K562 (cell line): ENCODE measurements around the gene PTPRG. TPM values are rescaled to one million over a fixed set of nuclear protein-coding genes. Genes with fewer than 3 reads are reported as not detected.

ENCODE experiments used
- ATAC-seq: fragments of 200-7000 bp; cut with Tn5 transposase; 3 replicates; pipeline ENCODE4 v1.9.1; 2020; ENCODE audit warnings: moderate library complexity
- BruUV-seq: library from RNA; stranded (reverse); fragments of 400-500 nt; replicated peaks from 2 replicates; lab custom pipeline; 2021; lab: Mats Ljungman, UMichigan
- CTCF ChIA-PET: fragments of 300-600 bp; formaldehyde crosslinking; extraction: SDS; loops from one replicate; lab custom pipeline; 2021; ENCODE audit warnings: low intra/inter-chr PET ratio; lab: Yijun Ruan, JAX
- POLR2A ChIA-PET: fragments of 300-600, 350-650 bp; sonication (Branson Sonifier 250); formaldehyde crosslinking; extraction: SDS; loops from one replicate; lab custom pipeline; 2021; ENCODE audit warnings: antibody characterized with exemption, inconsistent platforms; lab: Yijun Ruan, JAX
- DNase-seq, 4 experiments: peaks; one replicate each; pipeline versions ENCODE4 v3.0.0 to v3.0.0-alpha.2; 2011 to 2018; ENCODE audit warnings: low spot score in 3 of 4, mixed read lengths in 3 of 4; ENCODE audit errors: extremely low read depth in 1 of 4
- FAIRE-seq: peaks from 2 replicates; lab custom pipeline; 2011; peaks lifted over from hg19 to GRCh38; lab: Jason Lieb, UNC
- H2AFZ ChIP-seq: 2 replicates; pipeline ENCODE4 v1.6.0; 2011; ENCODE audit warnings: low read depth, low read length, control low read depth, inconsistent platforms
- H3K27ac ChIP-seq: fragments of 200-600 bp; 3 replicates; pipeline ENCODE4 v1.8.0; 2011; ENCODE audit warnings: low read depth, mild to moderate bottlenecking, control low read depth, inconsistent platforms, low read length, moderate library complexity, mixed read lengths; ENCODE audit errors: extremely low read depth
- H3K27me3 ChIP-seq, 2 experiments: fragments of 300-600 bp in 1 of 2; 2 replicates in 1 of 2; 3 replicates in 1 of 2; pipeline versions ENCODE4 v1.6.0 to v1.8.0; 2011; ENCODE audit warnings: inconsistent platforms in 2 of 2, low read length in 2 of 2, mild to moderate bottlenecking in 1 of 2, mixed read lengths in 1 of 2, moderate library complexity in 1 of 2; ENCODE audit not compliant: control insufficient read depth in 2 of 2, insufficient read depth in 2 of 2
- H3K36me3 ChIP-seq: fragments of 300-600 bp; 3 replicates; pipeline ENCODE4 v1.8.0; 2011; ENCODE audit warnings: mild to moderate bottlenecking, low read length, inconsistent platforms; ENCODE audit not compliant: control insufficient read depth, insufficient read depth
- H3K4me1 ChIP-seq, 2 experiments: fragments of 200-600 bp in 1 of 2; replicated peaks in 1 of 2; 2 replicates in 1 of 2; 3 replicates in 1 of 2; pipeline versions ENCODE4 v1.5.1 to v1.8.0; 2011; ENCODE audit warnings: inconsistent platforms in 2 of 2, low read length in 2 of 2, mild to moderate bottlenecking in 1 of 2, mixed read lengths in 1 of 2, moderate library complexity in 1 of 2; ENCODE audit not compliant: control insufficient read depth in 2 of 2, insufficient read depth in 2 of 2
- H3K4me2 ChIP-seq: 2 replicates; pipeline ENCODE4 v1.6.1; 2011; ENCODE audit warnings: low read length, control low read depth, inconsistent platforms, mixed read lengths; ENCODE audit not compliant: insufficient read depth
- H3K4me3 ChIP-seq: fragments of 200-600 bp; sonication (generic), shearing (Covaris generic); 2 replicates; pipeline ENCODE4 v1.5.1; 2016; ENCODE audit warnings: control low read depth, inconsistent platforms
- H3K79me2 ChIP-seq: fragments of 200-600 bp; 3 replicates; pipeline ENCODE4 v1.8.0; 2011; ENCODE audit warnings: low read length, inconsistent platforms; ENCODE audit not compliant: control insufficient read depth, insufficient read depth
- H3K9ac ChIP-seq, 2 experiments: 2 replicates each; pipeline versions ENCODE4 v1.6.0 to v1.6.1; 2011; ENCODE audit warnings: low read depth in 2 of 2, low read length in 2 of 2, control low read depth in 1 of 2, inconsistent platforms in 1 of 2, mild to moderate bottlenecking in 1 of 2, mixed read lengths in 1 of 2; ENCODE audit not compliant: insufficient read depth in 1 of 2
- H3K9me1 ChIP-seq: one replicate; pipeline ENCODE4 v1.6.0; 2011; ENCODE audit warnings: inconsistent platforms, mild to moderate bottlenecking, low read length, moderate library complexity; ENCODE audit not compliant: control insufficient read depth, insufficient read depth
- H3K9me3 ChIP-seq: replicated peaks from 2 replicates; pipeline ENCODE4 v1.5.1; 2011; ENCODE audit warnings: low read depth, low read length, inconsistent platforms; ENCODE audit not compliant: control insufficient read depth, insufficient read depth
- H4K20me1 ChIP-seq: replicated peaks from 2 replicates; pipeline ENCODE4 v1.6.1; 2011; ENCODE audit warnings: low read length, inconsistent platforms, mixed read lengths; ENCODE audit not compliant: control insufficient read depth, insufficient read depth
- VEZF1 ChIP-seq: fragments of 200-800 bp; sonication (Bioruptor generic); IDR thresholded peaks from 2 replicates; pipeline ENCODE4 v1.6.1; 2017; ENCODE audit warnings: missing genetic modification characterization, missing compliant biosample characterization
- ZBTB11 ChIP-seq, 3 experiments: fragments of 200-800 bp in 1 of 3; fragments of 250-450 bp in 1 of 3; fragments of 450-650 bp in 1 of 3; sonication (Bioruptor Pico) in 1 of 3; sonication (Bioruptor generic) in 1 of 3; formaldehyde crosslinking in 1 of 3; IDR thresholded peaks; 2 replicates each; pipeline versions ENCODE4 v1.6.1 to v1.8.0; 2016 to 2022; ENCODE audit warnings: mild to moderate bottlenecking in 2 of 3, missing genetic modification characterization in 2 of 3, missing compliant biosample characterization in 1 of 3, moderate library complexity in 1 of 3
- WGBS: fragments of 100-300 bp; shearing (Covaris generic); methylation state at CpG from one replicate; pipeline ENCODE4 v1.1.6; 2016; ENCODE audit warnings: low coverage, mixed read lengths; ENCODE audit not compliant: insufficient coverage; ENCODE audit errors: missing lambda C conversion rate; 5-methylcytosine and 5-hydroxymethylcytosine counted together
- in situ Hi-C: fragments of 300-500 bp; cut with MboI; formaldehyde crosslinking; loops from 4 replicates; pipeline ENCODE4 v1.15.0; 2018; ENCODE audit warnings: inconsistent platforms, mixed read lengths
- intact Hi-C: fragments of 100-400 bp; cut with micrococcal nuclease; formaldehyde crosslinking; loops from 2 replicates; pipeline ENCODE4 v1.14.2; 2022
- polyA plus RNA-seq, 8 experiments: library from polyadenylated mRNA; depleted of rRNA in 4 of 8; stranded (reverse) in 5 of 8; unstranded in 3 of 8; fragments of >200 nt; fragmentation: Nextera tagmentation in 2 of 8; fragmentation: Illumina TruSeq in 1 of 8; extraction: Ambion mirVana in 2 of 8; extraction: Trizol in 1 of 8; gene quantifications; 2 replicates each; pipeline versions ENCODE4 v1.2.1 to v1.2.3, GENCODE V29; 2011 to 2014; ENCODE audit warnings: inconsistent platforms in 1 of 8, missing spikeins in 1 of 8
- total RNA-seq, 7 experiments: library from RNA; depleted of rRNA in 6 of 7; stranded (reverse); fragments of >200 nt in 6 of 7; fragmentation: Illumina TruSeq in 2 of 7; extraction: Trizol in 2 of 7; gene quantifications; 2 replicates each; pipeline versions ENCODE4 v1.2.1 to v1.2.3, GENCODE V29; 2011 to 2021; ENCODE audit warnings: low replicate concordance in 1 of 7

PTPRG gene
- total and polyA plus RNA-seq, 9 of the 15 experiments (the other 6 are each of a cell fraction or from before 2014, with no cell fraction given), result 0.16 TPM; not detected in 8

GRCh38 chr3:62189376-62189698, 628.0 kb downstream of the PTPRG start:
- ChIA-PET POLR2A (interaction anchor here (0.5 to 0.6 kb wide), 2 partner anchors 417 to 758 kb away, joined by 3 to 4 read pairs; no protein-coding TSS in a partner anchor), CTCF (no interaction called here)
- no peak overlapping the region for H3K27ac ChIP-seq
- no peaks in the 10 kb centered on the region for H3K79me2 ChIP-seq
- in situ Hi-C loops (no loop called here), intact Hi-C loops (no loop called here)
- no peak overlapping the region for H3K4me2 ChIP-seq
- TF ChIP-seq ZBTB11 (CRISPR knock-in tag; IDR thresholded peaks at IDR 0.05) (peak in 1 of 3 experiments; percentile 3; a peak in 1 of 6 replicates), VEZF1 (CRISPR knock-in tag) (no peak)
- DNase-seq (no peak), ATAC-seq (no peak), FAIRE-seq (no peak)
- H3K9me1 ChIP-seq, result no peaks in the 10 kb centered on the region
- H3K9ac ChIP-seq, result no peak overlapping the region
- H3K9me3 ChIP-seq, result no peaks in the 10 kb centered on the region
- WGBS, result 0% methylated on average over 7 of the region's 9 CpGs
- H3K27me3 ChIP-seq, result peaks cover 0 to 9% of the 10 kb centered on the region in 2 experiments; a peak in 2 of 5 replicates
- H3K4me1 ChIP-seq, result no peaks in the 10 kb centered on the region
- no TSS peak for BruUV-seq
- no peak overlapping the region for H3K4me3 ChIP-seq
- no peaks in the 10 kb centered on the region for H4K20me1 ChIP-seq
- H2AFZ ChIP-seq, result no peak overlapping the region
- no peaks in the 10 kb centered on the region for H3K36me3 ChIP-seq
